DMS114 treated with DMSO at 0.1 percent for 48 hours (cell line): ENCODE results near the gene MRPL42.
"Not testable (repeated sequence)": the region's sequence is repeated elsewhere in the genome, so short reads cannot be mapped to it uniquely, and the experiment has no call there.

Source experiments
- DNase-seq: peaks from one replicate; lab custom pipeline; 2025; ENCODE audit not compliant: unreplicated experiment; lab: John Stamatoyannopoulos, UW

MRPL42 gene

DNA sequence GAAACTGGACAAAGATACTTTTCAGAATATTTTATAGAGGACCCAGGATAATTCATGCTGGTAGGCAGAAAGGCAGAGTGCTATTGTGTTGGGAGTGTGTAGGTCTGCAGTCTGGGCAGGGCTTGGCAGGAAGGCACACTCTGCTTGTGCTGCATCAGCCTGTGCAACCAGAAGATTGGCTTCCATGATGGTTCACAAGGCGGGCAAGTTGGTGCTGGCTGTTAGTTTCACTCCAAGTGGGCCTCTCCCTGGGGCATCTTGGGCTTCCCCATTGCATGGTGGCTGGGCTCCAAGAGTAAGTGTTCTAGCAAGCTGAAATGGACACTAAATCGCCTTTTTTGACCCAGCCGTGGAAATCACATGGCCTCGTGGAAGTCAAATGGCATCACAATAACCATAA lies 23.7 kb upstream of the MRPL42 start:
- DNase-seq, result no peak

DNA sequence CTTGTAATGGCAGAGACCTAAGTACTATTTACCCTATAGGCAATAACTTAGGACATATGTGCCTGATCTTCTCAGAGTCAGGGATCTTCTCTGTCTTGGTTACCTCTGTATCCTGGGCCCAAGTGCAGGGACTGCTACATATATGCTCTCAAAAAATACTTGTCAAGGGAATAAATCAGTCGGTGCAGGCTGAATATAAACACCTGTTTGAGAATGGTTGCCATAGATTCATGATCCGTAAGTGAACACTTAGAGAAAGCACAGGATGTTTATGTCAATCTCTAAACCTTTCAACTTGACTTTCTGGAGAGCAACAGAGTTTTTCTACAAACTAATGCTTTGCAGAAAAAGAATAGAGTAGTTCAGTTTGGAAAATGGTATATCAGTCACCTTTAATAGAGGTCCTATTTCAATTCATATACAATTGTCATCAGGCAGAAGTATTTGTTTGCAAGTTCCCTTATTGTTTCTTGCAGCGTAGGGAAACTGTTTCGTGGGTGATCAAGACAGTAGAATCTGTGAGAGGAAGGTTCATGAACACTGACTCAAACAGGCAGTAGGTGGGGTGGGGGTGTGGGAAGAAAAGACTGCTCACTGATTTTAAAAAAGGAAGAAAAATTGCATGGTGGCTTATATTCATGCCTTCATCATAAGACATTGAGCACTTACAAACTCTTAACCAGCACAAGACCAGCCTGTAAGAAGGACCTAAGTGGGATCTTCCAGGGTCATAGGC lies 19.6 kb upstream of the MRPL42 start:
- no peak for DNase-seq

DNA sequence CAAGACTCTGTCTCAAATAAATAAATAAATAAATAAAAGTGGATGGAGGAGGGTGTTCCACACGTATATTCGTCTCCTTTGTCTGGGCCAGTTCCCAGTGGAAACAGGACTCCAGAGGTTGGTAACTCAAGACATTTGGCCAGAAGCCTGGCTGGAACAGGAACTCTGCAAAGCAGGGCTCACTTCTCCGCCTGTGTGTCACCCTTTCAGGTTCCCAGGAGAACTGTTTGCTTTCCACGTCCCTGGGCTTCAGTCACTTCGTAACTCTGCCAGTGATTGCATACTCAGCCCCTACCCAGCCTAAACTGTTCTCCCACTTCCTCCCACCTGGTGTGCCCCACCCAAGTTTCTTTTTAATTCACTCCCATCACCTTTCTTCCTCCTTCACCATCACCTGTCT lies 18.5 kb upstream of the MRPL42 start:
- DNase-seq, result no peak

DNA sequence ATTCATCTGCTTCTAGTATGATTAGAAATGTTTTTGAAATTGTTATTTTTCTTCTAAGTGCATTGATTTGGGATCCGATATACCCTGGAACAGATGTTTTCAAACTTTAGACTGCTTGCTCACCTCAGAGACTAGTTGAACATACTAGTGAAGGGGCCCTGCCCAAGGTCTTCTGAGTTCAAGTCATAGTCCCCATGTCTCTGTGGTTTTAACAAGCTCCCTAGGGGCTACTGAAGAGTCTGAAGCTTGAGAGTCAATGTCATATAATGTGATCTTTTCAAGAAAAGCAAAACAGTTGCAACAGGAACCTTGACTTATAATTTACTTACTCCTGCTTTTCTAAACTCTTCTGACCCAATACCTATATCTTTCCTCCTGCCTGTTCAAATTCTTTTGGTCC lies 18.0 kb upstream of the MRPL42 start:
- no peak for DNase-seq

DNA sequence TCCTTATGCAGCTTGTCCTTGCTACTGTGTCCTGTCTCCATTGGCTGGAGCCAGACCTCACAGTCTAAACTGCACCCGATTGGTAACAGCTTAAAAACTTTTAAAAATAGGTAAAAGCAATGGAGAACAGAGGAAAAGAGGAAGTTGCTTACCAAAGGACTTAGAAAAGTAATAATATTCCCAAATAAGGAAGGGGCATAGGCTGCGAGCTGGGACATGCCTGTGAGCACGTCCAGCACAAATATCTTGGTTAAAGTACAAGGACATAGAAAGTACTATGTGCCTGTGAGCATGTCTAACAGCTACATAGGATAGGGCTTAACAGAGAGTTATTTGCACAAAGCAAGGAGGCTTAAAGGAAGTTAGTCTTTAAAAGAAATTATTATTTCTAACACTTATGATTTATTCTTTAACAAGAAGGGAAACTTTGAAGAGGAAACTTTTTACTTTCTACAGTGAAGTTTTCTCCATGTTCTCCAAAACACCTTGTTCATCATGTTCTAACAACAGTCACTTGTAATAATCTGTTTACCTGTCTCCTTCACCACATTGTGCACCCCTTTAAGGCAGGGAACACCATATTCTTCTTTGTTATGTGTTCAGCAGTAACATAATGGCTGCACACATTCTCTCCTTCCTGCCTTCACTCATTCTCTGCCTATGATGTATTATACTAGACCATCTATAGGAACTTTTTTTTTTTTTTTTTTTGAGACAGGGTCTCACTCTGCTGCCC lies 15.7 kb upstream of the MRPL42 start:
- no peak for DNase-seq

DNA sequence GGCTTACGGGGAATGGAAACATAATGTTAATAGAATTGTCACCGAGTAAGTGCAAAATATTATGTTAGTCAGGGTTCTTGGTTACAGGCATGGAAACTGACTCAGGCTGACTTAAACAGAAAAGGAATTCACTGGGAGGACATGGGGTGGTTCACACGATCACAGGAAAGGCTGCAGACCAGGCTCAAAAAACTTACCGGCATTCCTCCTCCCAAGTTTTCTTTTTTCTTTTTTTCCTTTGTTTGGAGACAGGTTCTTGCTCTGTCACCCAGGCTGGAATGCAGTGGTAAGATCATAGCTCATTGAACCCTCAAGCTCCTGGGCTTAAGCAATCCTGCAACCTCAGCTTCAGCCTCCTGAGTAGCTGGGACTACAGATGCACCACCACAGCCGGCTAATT lies 13.7 kb upstream of the MRPL42 start:
- no peak for DNase-seq

DNA sequence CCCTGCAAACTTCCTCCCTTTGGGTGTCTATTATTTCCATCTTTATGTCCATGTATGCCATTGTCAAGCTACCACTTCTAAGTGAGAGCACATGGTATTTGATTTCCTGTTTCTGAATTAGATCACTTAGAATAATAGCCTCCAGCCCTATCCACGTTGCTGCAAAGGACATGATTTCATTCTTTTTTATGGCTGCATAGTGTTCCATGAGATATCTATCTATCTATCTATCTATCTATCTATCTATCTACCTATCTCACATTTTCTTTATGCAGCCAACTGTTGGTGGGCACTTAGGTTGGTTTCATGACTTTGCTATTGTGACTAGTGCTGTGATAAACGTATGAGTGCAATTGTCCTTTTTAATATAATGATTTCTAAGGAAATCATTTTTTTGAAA lies 11.2 kb upstream of the MRPL42 start:
- DNase-seq, result no peak

DNA sequence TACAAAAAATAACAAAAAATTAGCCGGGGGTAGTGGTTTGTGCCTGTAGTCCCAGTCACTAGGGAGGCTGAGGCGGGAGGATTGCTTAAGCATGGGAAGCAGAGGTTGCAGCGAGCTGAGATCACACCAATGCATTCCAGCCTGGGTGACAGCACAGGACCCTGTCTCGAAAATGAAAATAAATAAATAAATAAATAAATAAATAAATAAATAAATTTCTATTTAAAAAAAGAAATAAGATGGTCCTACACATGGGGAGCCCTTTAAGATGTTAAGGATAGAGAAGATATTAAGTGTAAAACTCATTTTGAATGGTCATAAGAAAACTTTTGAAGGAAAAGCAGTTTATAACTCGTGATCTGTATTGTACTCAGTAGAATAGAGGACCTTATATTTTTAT lies 8.2 kb upstream of the MRPL42 start:
- no peak for DNase-seq

DNA sequence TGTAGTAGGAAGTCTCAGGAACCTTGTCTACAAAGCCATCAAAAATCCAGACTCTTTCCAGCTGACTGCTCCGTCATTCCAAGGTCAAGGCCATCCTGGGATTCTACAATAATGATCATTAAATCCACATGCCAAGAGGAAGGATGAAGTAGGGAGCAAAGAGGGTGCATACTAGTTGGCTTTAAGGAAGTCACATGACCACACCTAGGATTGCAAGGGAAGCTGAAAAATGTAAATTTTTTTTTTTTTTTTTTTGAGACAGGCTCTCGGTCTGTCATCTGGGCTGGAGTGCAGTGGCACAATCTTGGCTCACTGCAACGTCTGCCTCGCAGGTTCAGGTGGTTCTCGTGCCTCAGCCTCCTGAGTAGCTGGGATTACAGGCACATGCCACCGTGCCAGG lies 7.3 kb upstream of the MRPL42 start:
- no peak for DNase-seq

DNA sequence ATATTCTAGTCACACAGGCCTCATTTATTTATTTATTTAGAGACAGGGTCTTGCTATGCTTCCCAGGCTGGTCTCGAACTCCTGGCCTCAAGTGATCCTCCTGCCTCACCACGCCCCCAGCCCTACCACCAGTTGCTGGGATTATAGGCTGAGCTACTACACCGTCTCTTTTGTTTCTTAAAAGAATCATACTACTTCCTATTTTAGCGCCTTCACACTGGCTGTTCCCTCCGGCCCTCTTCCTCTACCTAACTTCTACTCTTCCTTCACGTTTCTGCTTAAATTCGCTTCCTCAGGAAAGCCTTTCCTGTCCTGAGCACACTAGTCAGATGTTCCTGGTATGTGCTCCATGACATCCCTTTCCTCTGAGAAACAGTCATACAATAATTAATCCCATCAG lies 6.4 kb upstream of the MRPL42 start:
- no peak for DNase-seq

DNA sequence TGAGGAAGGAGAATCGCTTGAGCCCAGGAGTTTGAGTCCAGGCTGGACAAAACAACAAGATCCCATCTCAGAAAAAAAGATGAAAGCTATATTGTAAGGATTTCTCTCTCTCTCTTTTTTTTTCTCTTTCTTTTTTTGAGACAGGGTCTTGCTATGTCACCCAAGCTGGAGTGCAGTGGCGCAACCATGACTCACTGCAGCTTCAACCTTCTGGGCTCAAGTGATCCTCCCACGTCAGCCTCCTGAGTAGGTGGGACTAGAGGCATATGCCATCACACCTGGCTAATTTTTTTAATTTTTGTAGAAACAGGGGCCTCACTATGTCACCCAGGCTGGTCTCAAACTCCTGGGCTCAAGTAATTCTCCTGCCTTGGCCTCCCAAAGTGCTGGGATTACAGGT lies 5.8 kb upstream of the MRPL42 start:
- DNase-seq, result no peak

DNA sequence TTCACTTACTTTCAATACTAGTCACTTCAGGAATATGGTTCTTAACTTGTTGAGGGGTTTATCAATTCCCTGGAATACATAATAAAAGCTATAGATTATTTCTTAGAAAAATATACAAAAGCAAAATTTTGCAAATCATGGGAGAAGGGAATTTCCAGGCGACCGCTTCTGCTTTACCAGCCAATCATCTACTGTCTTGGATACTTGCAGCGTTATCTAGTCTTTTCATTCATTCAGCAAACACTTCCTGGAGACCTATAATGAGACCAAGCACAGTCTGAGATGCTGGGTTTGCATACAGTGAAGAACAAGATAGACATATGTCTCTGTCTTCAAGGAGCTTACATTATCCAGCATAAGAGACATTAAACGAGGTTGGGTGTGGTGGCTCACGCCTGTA lies 1.5 kb upstream of the MRPL42 start:
- DNase-seq, result no peak

DNA sequence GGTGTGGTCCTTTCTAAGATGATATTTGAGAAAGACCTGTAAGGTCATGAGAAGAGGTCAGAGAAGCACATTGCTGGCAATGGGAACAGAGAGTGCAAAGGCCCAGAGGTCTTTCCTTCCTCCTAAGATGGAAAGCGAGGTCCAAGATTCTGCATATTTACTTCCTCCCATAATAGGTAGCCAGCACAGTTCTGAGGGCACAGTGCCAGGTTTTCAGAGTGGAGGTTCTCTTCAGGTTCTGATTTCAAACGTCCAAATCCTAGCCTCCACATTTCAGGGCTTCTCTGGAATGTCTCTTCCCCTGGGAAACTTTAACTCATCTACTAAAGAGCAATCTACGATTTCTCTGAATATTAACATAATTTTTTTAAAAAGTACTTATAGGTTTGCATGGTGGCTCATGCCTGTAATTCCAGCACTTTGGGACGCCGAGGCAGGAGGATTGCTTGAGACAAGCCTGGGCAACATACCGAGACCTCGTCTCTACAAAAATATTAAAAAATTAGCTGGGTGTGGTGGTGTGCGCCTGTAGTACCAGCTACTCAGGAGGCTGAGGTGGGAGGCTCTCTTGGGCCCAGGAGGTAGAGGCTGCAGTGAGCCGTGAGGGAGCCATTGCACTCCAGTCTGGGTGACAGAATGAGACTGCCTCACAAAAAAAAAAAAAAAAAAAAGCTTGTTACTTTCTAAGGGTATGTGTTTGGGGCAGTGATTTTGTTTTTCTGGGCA lies 526 bp upstream of the MRPL42 start:
- DNase-seq, result no peak

DNA sequence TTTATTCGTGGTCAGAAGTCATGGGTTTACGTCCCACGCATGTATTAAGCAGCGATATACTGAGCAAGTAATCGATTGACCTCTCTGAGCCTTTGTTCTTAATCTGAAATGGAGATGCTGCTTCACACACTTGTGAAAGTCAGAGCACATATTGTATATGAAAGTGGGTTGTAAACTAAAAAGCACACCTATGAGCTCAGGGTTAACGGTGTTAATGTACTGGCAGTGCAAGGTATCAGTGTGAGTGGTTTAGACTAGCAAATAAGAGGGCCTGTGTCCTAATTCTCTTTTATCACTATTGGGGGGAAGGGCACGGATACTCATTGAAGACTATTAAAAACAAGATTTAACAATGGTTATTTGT lies 676 bp downstream of the MRPL42 start:
- no peak for DNase-seq

DNA sequence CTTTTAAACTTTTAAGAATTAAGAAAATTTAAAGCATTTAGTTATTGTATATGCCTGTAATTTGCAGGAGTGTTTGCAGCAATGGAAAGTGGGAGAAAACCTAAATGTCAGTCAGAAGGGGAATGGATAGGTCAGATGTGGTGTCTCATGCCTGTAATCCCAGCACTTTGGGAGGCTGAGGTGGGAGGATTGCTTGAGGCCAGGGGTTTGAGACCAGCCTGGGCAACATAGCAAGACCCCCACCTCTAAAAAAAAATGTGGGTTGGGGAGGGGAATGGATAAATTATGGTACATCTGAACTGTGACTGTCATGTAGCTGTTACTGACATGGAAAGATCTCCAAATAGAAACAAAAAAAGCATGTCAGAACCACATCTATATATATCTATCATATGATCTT lies 2.1 kb downstream of the MRPL42 start:
- no peak for DNase-seq

DNA sequence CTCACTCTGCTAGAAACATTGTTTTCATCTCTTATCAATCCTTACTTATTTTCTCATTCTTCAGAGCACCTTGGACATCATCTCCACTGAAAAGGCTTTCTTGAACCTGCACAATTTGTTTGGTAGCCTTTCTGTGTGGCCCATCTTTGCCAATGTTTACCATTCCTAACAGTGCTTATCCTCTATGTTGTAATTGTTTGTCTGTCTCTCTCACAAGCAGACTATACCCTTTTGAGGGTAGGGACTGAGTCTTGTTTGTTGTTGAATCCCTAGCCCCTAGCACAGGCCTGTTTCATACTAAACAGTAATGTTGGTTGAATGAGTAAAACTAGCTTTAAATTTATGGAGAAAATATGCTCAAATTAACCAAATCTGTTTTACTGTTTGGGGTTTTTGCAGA lies 9.2 kb downstream of the MRPL42 start:
- DNase-seq, result no peak

DNA sequence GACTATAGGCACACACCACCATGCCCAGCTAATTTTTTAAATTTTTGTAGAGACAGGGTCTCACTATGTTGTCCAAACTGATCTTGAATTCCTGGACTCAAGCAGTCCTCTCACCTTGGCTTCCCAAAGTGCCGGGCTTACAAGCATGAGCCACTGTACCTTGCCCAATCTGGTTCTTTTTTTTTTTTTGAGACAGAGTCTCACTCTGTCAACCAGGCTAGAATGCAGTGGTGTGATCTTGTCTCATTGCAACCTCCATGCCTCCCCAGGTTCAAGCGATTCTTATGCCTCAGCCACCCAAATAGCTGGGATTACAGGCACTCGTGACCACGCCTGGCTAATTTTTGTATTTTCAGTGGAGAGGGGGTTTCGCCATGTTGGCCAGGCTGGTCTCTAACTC lies 15.4 kb downstream of the MRPL42 start:
- no peak for DNase-seq

DNA sequence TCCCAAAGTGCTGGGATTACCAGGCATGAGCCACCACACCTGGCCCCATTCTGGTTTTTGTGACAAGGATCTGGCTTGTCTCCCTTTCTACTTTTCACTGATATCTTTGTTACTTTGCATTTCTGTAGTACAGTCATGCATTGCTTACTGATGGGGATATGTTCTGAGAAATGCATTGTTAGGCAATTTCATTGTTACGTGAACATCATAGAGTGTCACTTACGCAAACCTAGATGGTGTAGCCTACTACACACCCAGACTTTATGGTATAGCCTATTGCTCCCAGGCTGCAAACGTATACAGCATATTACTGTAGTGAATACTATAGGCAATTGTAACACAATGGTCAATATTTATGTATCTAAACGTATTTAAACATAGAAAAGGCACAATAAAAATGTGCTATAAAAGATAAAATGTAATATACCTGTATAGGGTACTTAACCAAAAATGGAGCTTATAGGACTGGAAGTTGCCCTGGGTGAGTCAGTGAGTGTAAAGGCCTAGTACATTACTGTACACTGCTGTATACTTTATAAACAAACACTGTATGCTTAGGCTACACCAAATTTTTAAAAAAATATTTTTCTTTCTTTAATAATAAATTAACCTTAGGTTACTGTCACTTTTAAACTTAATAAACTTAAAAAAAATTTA lies 16.0 kb downstream of the MRPL42 start:
- no peak for DNase-seq

DNA sequence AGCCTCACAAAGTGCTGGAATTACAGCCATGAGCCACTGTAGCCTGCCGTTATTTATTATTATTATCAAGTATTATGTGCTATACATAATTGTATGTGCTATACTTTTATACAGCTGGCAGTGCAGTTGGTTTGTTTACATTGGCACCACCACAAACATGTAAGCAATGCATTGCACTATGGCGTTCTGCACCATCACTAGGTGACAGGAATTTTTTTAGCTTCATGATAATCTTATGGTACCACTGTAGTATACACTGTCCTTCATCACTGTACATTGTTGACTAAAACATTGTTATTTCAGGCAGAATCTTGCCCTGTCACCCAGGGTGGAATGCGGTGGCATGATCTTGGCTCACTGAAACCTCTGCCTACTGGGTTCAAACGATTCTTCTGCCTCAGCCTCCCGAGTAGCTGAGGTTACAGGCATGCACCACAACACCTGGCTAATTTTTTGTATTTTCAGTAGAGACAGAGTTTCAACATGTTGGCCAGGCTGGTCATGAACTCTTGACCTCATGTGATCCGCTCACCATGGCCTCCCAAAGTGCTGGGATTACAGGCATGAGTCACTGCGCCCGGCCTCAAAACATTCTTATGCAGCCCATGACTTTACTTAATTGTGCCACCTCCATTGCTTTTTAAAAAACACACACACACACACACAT lies 17.1 kb downstream of the MRPL42 start:
- no peak for DNase-seq

DNA sequence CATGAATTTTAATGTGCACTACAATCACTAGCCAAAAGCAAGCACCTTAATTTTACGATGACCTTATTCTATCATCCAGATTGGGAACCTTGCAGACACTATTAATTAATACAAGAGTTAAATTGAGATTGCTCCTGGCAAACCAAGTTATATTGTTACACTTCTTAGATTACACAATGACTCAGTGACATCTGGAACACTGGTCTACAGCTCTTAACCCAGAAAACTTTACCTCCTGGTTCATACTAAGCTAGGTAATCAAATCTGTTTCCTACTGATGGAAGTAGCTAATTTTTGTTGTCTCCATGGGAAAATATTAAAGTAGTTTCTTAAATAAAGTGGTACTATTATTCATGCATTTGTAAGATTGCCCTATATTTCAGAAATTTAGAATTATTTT lies 25.5 kb downstream of the MRPL42 start:
- DNase-seq, result not testable (repeated sequence)

DNA sequence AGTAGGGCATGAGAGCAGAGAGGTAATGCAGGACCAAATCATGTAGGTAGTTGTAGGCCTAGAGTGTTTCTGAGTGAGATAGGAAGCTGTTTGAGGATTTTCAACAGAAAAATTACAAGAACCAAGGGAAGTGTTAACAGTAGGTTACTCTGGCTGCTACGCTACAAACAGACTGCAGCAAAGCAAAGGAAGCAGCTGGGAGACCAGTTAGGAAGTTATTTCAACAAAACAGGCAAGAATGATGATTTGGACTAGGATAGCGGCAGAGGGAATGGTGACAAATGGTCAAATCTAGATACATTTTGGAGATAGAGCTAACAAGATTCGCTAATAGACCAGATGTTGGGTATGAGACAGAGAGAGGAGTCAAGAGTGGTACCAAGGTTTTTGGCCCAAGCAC lies 26.8 kb downstream of the MRPL42 start:
- no peak for DNase-seq
